ENCODE measurements around the gene CCDC192. TPM values are rescaled to one million over a fixed set of nuclear protein-coding genes. Genes with fewer than 3 reads are reported as not detected.

The CCDC192 gene
- total RNA-seq, 2 experiments from 2014 or later, result not detected

- no peak overlapping the region for H3K27ac Mint-ChIP-seq
- H3K4me3 Mint-ChIP-seq, result no peak overlapping the region
- POLR2A ChIA-PET, result no interaction called here
- no peaks in the 10 kb centered on the region for H3K4me1 Mint-ChIP-seq (ENCODE audit: low read depth)
- no peaks in the 10 kb centered on the region for H3K27me3 Mint-ChIP-seq (ENCODE audit: low read depth)
- no peaks in the 10 kb centered on the region for H3K9me3 Mint-ChIP-seq (ENCODE audit: insufficient read depth)
- no peaks in the 10 kb centered on the region for H3K36me3 Mint-ChIP-seq (ENCODE audit: low read depth)
- no peak for ATAC-seq
- CTCF ChIA-PET, result no interaction called here
- DNase-seq, result no peak
Measured at GRCh38 chr5:127944125-127944524, 240.9 kb downstream of the CCDC192 start.

GRCh38 chr5:127947941-127948340, 244.8 kb downstream of the CCDC192 start:
- ChIA-PET POLR2A (no interaction called here), CTCF (no interaction called here)
- Mint-ChIP-seq H3K9me3 (ENCODE audit: insufficient read depth) (no peaks in the 10 kb centered on the region), H3K27me3 (ENCODE audit: low read depth) (no peaks in the 10 kb centered on the region), H3K27ac (no peak overlapping the region), H3K4me1 (ENCODE audit: low read depth) (no peaks in the 10 kb centered on the region), H3K36me3 (ENCODE audit: low read depth) (no peaks in the 10 kb centered on the region), H3K4me3 (no peak overlapping the region)
- no peak for ATAC-seq
- no peak for DNase-seq

GRCh38 chr5:127950707-127951391, 247.7 kb downstream of the CCDC192 start:
- Mint-ChIP-seq H3K4me1 (ENCODE audit: low read depth) (no peaks in the 10 kb centered on the region), H3K4me3 (no peak overlapping the region), H3K36me3 (ENCODE audit: low read depth) (no peaks in the 10 kb centered on the region), H3K27me3 (ENCODE audit: low read depth) (no peaks in the 10 kb centered on the region), H3K27ac (no peak overlapping the region), H3K9me3 (ENCODE audit: insufficient read depth) (no peaks in the 10 kb centered on the region)
- ATAC-seq (no peak), DNase-seq (no peak)
- CTCF ChIA-PET, result no interaction called here
- POLR2A ChIA-PET, result no interaction called here

- no peaks in the 10 kb centered on the region for H3K9me3 Mint-ChIP-seq (ENCODE audit: insufficient read depth)
- POLR2A ChIA-PET, result no interaction called here
- H3K36me3 Mint-ChIP-seq (ENCODE audit: low read depth), result no peaks in the 10 kb centered on the region
- DNase-seq (no peak), ATAC-seq (no peak)
- H3K4me3 Mint-ChIP-seq, result no peak overlapping the region
- no peaks in the 10 kb centered on the region for H3K27me3 Mint-ChIP-seq (ENCODE audit: low read depth)
- CTCF ChIA-PET, result no interaction called here
- H3K27ac Mint-ChIP-seq, result no peak overlapping the region
- H3K4me1 Mint-ChIP-seq (ENCODE audit: low read depth), result no peaks in the 10 kb centered on the region
Measured at GRCh38 chr5:127951791-127952190, 248.6 kb downstream of the CCDC192 start.

GRCh38 chr5:127957183-127957582, 254.0 kb downstream of the CCDC192 start:
- CTCF ChIA-PET, result interaction anchor here (0.5 kb wide), 1 partner anchor 20 kb away, joined by 3 read pairs; no protein-coding TSS in a partner anchor
- H3K27ac Mint-ChIP-seq, result no peak overlapping the region
- peaks cover 9% of the 10 kb centered on the region for H3K4me1 Mint-ChIP-seq (ENCODE audit: low read depth)
- POLR2A ChIA-PET, result no interaction called here
- no peak for DNase-seq
- no peaks in the 10 kb centered on the region for H3K27me3 Mint-ChIP-seq (ENCODE audit: low read depth)
- no peak overlapping the region for H3K4me3 Mint-ChIP-seq
- H3K9me3 Mint-ChIP-seq (ENCODE audit: insufficient read depth), result no peaks in the 10 kb centered on the region
- H3K36me3 Mint-ChIP-seq (ENCODE audit: low read depth), result no peaks in the 10 kb centered on the region
- ATAC-seq, result no peak

- POLR2A ChIA-PET, result no interaction called here
- Mint-ChIP-seq H3K27me3 (ENCODE audit: low read depth) (no peaks in the 10 kb centered on the region), H3K4me1 (ENCODE audit: low read depth) (peaks cover 9% of the 10 kb centered on the region), H3K4me3 (no peak overlapping the region), H3K27ac (no peak overlapping the region), H3K36me3 (ENCODE audit: low read depth) (no peaks in the 10 kb centered on the region), H3K9me3 (ENCODE audit: insufficient read depth) (no peaks in the 10 kb centered on the region)
- CTCF ChIA-PET, result interaction anchor here (0.5 kb wide), 1 partner anchor 20 kb away, joined by 3 read pairs; no protein-coding TSS in a partner anchor
- no peak for ATAC-seq
- no peak for DNase-seq
Measured at GRCh38 chr5:127957701-127958239, 254.6 kb downstream of the CCDC192 start.

GRCh38 chr5:127958421-127959011, 255.3 kb downstream of the CCDC192 start:
- CTCF ChIA-PET, result no interaction called here
- Mint-ChIP-seq H3K9me3 (ENCODE audit: insufficient read depth) (no peaks in the 10 kb centered on the region), H3K4me1 (ENCODE audit: low read depth) (peaks cover 9% of the 10 kb centered on the region), H3K36me3 (ENCODE audit: low read depth) (no peaks in the 10 kb centered on the region), H3K27ac (no peak overlapping the region), H3K27me3 (ENCODE audit: low read depth) (no peaks in the 10 kb centered on the region), H3K4me3 (no peak overlapping the region)
- no peak for DNase-seq
- ATAC-seq, result no peak
- POLR2A ChIA-PET, result no interaction called here

GRCh38 chr5:127959152-127959764, 256.1 kb downstream of the CCDC192 start:
- no peaks in the 10 kb centered on the region for H3K27me3 Mint-ChIP-seq (ENCODE audit: low read depth)
- no peak overlapping the region for H3K27ac Mint-ChIP-seq
- no peaks in the 10 kb centered on the region for H3K9me3 Mint-ChIP-seq (ENCODE audit: insufficient read depth)
- DNase-seq (no peak), ATAC-seq (no peak)
- ChIA-PET CTCF (no interaction called here), POLR2A (interaction anchor here (1.0 kb wide), 1 partner anchor 14 kb away, joined by 3 read pairs; no protein-coding TSS in a partner anchor)
- H3K36me3 Mint-ChIP-seq (ENCODE audit: low read depth), result no peaks in the 10 kb centered on the region
- H3K4me3 Mint-ChIP-seq, result no peak overlapping the region
- peaks cover 9% of the 10 kb centered on the region for H3K4me1 Mint-ChIP-seq (ENCODE audit: low read depth)

- H3K9me3 Mint-ChIP-seq (ENCODE audit: insufficient read depth), result no peaks in the 10 kb centered on the region
- no peak overlapping the region for H3K4me3 Mint-ChIP-seq
- no peaks in the 10 kb centered on the region for H3K36me3 Mint-ChIP-seq (ENCODE audit: low read depth)
- POLR2A ChIA-PET, result interaction anchor here (1.0 kb wide), 1 partner anchor 15 kb away, joined by 3 read pairs; no protein-coding TSS in a partner anchor
- peaks cover 9% of the 10 kb centered on the region for H3K4me1 Mint-ChIP-seq (ENCODE audit: low read depth)
- no peak overlapping the region for H3K27ac Mint-ChIP-seq
- CTCF ChIA-PET, result interaction anchor here (0.7 kb wide), 1 partner anchor 51 kb away, joined by 3 read pairs; no protein-coding TSS in a partner anchor
- no peak for DNase-seq
- H3K27me3 Mint-ChIP-seq (ENCODE audit: low read depth), result no peaks in the 10 kb centered on the region
- no peak for ATAC-seq
Measured at GRCh38 chr5:127960270-127960691, 257.1 kb downstream of the CCDC192 start.

GRCh38 chr5:127961006-127961762, 258.0 kb downstream of the CCDC192 start:
- H3K9me3 Mint-ChIP-seq (ENCODE audit: insufficient read depth), result no peaks in the 10 kb centered on the region
- H3K27ac Mint-ChIP-seq, result no peak overlapping the region
- H3K27me3 Mint-ChIP-seq (ENCODE audit: low read depth), result no peaks in the 10 kb centered on the region
- no peaks in the 10 kb centered on the region for H3K36me3 Mint-ChIP-seq (ENCODE audit: low read depth)
- CTCF ChIA-PET, result no interaction called here
- POLR2A ChIA-PET, result interaction anchor here (0.6 kb wide), 2 partner anchors 75 to 120 kb away, joined by 3 read pairs; no protein-coding TSS in a partner anchor
- DNase-seq (no peak), ATAC-seq (no peak)
- no peak overlapping the region for H3K4me3 Mint-ChIP-seq
- H3K4me1 Mint-ChIP-seq (ENCODE audit: low read depth), result peaks cover 9% of the 10 kb centered on the region

GRCh38 chr5:127961763-127962145, 258.6 kb downstream of the CCDC192 start:
- Mint-ChIP-seq H3K9me3 (ENCODE audit: insufficient read depth) (no peaks in the 10 kb centered on the region), H3K4me1 (ENCODE audit: low read depth) (peaks cover 9% of the 10 kb centered on the region), H3K27ac (no peak overlapping the region), H3K36me3 (ENCODE audit: low read depth) (no peaks in the 10 kb centered on the region), H3K4me3 (no peak overlapping the region), H3K27me3 (ENCODE audit: low read depth) (no peaks in the 10 kb centered on the region)
- ChIA-PET CTCF (no interaction called here), POLR2A (no interaction called here)
- no peak for DNase-seq
- no peak for ATAC-seq

All from activated CD8-positive, alpha-beta T cell treated with anti-CD3 and anti-CD28 coated beads, Interleukin-2, amount 10 ng/mL, durations not matched to agents 7 days and 5 days (primary cell).